Measurements from ENCODE around the gene FAM193B. TPM values are rescaled to one million over a fixed set of nuclear protein-coding genes. Genes with fewer than 3 reads are reported as not detected.

The FAM193B gene
- total RNA-seq, 1 experiment from 2014 or later, result 43.8 TPM

GRCh38 chr5:177555665-177556064 lies 1.3 kb upstream of the FAM193B start:
- ChIA-PET POLR2A (ENCODE audit: low non-redundant PET) (no interaction called here), CTCF (no interaction called here)
- no peaks in the 10 kb centered on the region for H3K9me3 ChIP-seq (ENCODE audit: low read depth, low read length, poor library complexity, severe bottlenecking)
- intact Hi-C loops (cut with micrococcal nuclease; ENCODE audit: unreplicated experiment), result no loop called here
- no peak for TF ChIP-seq EZH2 (IDR thresholded peaks at IDR 0.05; ENCODE audit: borderline replicate concordance, low read depth, low read length, poor library complexity, severe bottlenecking)
- no peak overlapping the region for H3K27ac ChIP-seq (ENCODE audit: low read depth, low read length, poor library complexity, severe bottlenecking)
- no peak overlapping the region for H3K4me3 ChIP-seq (ENCODE audit: low read depth, low read length, poor library complexity, severe bottlenecking)
- no peaks in the 10 kb centered on the region for H3K4me1 ChIP-seq (ENCODE audit: insufficient read depth, low read length, poor library complexity, severe bottlenecking)
- BruUV-seq (replicated peaks), result no TSS peak
- no peak for DNase-seq (ENCODE audit: low spot score)
- peaks cover 8% of the 10 kb centered on the region for H3K36me3 ChIP-seq (ENCODE audit: insufficient read depth, low read length, poor library complexity, severe bottlenecking)
- no peaks in the 10 kb centered on the region for H3K27me3 ChIP-seq (replicated peaks; ENCODE audit: insufficient read depth, low read depth, low read length, poor library complexity)

GRCh38 chr5:177555228-177555627 lies 865 bp upstream of the FAM193B start:
- TF ChIP-seq EZH2 (IDR thresholded peaks at IDR 0.05; ENCODE audit: borderline replicate concordance, low read depth, low read length, poor library complexity, severe bottlenecking), result no peak
- TF ChIP-seq, protein P1, sequence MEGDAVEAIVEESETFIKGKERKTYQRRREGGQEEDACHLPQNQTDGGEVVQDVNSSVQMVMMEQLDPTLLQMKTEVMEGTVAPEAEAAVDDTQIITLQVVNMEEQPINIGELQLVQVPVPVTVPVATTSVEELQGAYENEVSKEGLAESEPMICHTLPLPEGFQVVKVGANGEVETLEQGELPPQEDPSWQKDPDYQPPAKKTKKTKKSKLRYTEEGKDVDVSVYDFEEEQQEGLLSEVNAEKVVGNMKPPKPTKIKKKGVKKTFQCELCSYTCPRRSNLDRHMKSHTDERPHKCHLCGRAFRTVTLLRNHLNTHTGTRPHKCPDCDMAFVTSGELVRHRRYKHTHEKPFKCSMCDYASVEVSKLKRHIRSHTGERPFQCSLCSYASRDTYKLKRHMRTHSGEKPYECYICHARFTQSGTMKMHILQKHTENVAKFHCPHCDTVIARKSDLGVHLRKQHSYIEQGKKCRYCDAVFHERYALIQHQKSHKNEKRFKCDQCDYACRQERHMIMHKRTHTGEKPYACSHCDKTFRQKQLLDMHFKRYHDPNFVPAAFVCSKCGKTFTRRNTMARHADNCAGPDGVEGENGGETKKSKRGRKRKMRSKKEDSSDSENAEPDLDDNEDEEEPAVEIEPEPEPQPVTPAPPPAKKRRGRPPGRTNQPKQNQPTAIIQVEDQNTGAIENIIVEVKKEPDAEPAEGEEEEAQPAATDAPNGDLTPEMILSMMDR (conservative IDR thresholded peaks at IDR 0.05; ENCODE audit: low read depth, low read length), result no peak
- Histone ChIP-seq H3K27me3 (replicated peaks; ENCODE audit: insufficient read depth, low read depth, low read length, poor library complexity) (no peaks in the 10 kb centered on the region), H3K36me3 (ENCODE audit: insufficient read depth, low read length, poor library complexity, severe bottlenecking) (peaks cover 11% of the 10 kb centered on the region), H3K4me3 (ENCODE audit: low read depth, low read length, poor library complexity, severe bottlenecking) (peak overlapping the region; percentile 85), H3K9me3 (ENCODE audit: low read depth, low read length, poor library complexity, severe bottlenecking) (no peaks in the 10 kb centered on the region), H3K27ac (ENCODE audit: low read depth, low read length, poor library complexity, severe bottlenecking) (no peak overlapping the region), H3K4me1 (ENCODE audit: insufficient read depth, low read length, poor library complexity, severe bottlenecking) (no peaks in the 10 kb centered on the region)
- BruUV-seq (replicated peaks), result no TSS peak
- ChIA-PET POLR2A (ENCODE audit: low non-redundant PET) (no interaction called here), CTCF (no interaction called here)
- intact Hi-C loops (cut with micrococcal nuclease; ENCODE audit: unreplicated experiment), result no loop called here
- DNase-seq (ENCODE audit: low spot score), result no peak

DNA sequence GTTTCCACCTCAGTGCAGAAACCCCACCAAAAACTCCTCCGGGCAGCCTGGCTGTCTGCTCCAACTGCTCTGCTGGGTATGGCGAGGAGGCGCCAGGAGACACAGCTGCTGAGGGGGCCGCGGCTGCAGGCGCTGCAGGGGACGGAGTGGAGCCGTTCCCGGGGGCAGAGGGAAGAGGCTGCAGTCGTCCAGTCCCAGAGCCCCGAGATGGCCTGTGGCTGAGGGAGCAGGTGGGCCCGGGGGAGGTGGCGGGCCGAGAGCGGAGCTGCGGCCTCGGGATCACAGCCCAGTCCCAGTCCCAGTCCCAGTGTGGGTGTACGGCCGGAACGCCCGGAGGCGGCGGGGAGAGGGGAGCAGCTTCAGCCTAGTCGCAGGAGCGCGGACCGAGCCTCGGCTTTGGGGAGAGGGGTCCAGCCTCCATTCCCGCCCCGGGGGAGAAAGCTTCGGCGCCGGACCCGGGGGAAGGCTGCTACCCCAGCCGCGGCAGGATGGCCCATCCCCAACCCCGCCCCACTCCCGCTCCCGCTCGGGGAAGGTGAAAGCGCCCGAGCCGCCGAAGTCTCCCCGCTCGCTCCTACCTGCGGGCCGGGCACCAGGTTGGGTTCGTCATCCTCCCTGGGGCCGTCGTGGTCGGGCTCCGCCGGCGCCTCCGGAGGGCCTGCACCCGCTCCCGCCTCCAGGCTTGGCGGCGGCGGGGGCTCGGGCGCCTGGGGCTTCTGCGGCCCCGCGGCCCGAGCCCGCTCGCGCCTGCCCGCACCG lies 513 bp downstream of the FAM193B start:
- Histone ChIP-seq H3K27ac (ENCODE audit: low read depth, low read length, poor library complexity, severe bottlenecking) (peak overlapping the region; percentile 80), H3K9me3 (ENCODE audit: low read depth, low read length, poor library complexity, severe bottlenecking) (no peaks in the 10 kb centered on the region), H3K4me1 (ENCODE audit: insufficient read depth, low read length, poor library complexity, severe bottlenecking) (no peaks in the 10 kb centered on the region), H3K36me3 (ENCODE audit: insufficient read depth, low read length, poor library complexity, severe bottlenecking) (peaks cover 12% of the 10 kb centered on the region), H3K4me3 (ENCODE audit: low read depth, low read length, poor library complexity, severe bottlenecking) (peak overlapping the region; percentile 85), H3K27me3 (replicated peaks; ENCODE audit: insufficient read depth, low read depth, low read length, poor library complexity) (no peaks in the 10 kb centered on the region)
- TF ChIP-seq EZH2 (IDR thresholded peaks at IDR 0.05; ENCODE audit: borderline replicate concordance, low read depth, low read length, poor library complexity, severe bottlenecking), result no peak
- TF ChIP-seq, protein P1 (conservative IDR thresholded peaks at IDR 0.05; ENCODE audit: low read depth, low read length), result no peak
- CTCF ChIA-PET, result no interaction called here
- POLR2A ChIA-PET (ENCODE audit: low non-redundant PET), result no interaction called here
- intact Hi-C loops (cut with micrococcal nuclease; ENCODE audit: unreplicated experiment), result no loop called here
- BruUV-seq (replicated peaks), result no TSS peak
- peak; percentile 18 for DNase-seq (ENCODE audit: low spot score)
